HG03135 (cell line): Measurements from ENCODE around the gene ITGA11.

ENCODE experiments used
- ATAC-seq: cut with Tn5 transposase; IDR thresholded peaks from one replicate; pipeline ENCODE4 v1.9.1; 2021; ENCODE audit warnings: mild to moderate bottlenecking, moderate library complexity; ENCODE audit not compliant: unreplicated experiment

The ITGA11 gene

GRCh38 chr15:68379058-68379758 lies 52.8 kb downstream of the ITGA11 start:
- ATAC-seq = no peak

DNA sequence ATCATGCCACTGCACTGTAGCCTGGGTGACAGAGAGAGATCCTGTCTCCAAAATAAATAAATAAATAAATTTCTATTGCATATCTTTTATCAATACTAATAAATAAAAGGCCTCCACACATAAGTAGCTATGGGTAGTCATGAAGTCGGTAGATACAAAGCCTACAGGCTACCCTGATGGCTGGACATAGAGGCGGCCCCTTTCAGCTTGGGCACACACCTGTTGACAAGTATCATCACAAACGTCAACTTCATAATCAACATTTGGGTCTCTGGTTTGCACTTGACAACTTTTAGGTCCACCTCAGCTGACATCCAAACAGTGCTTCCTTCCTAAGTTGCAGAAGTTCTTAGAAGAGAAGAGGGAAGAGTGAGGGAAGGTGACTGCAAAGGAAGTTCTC lies 53.4 kb downstream of the ITGA11 start:
- ATAC-seq = no peak

GRCh38 chr15:68377766-68378165 lies 54.2 kb downstream of the ITGA11 start:
- ATAC-seq = no peak

- no peak for ATAC-seq
Observed at GRCh38 chr15:68376447-68377060, 55.4 kb downstream of the ITGA11 start.

- ATAC-seq = no peak
Observed at GRCh38 chr15:68375716-68376220, 56.2 kb downstream of the ITGA11 start.

GRCh38 chr15:68375191-68375631 lies 56.8 kb downstream of the ITGA11 start:
- ATAC-seq = no peak

DNA sequence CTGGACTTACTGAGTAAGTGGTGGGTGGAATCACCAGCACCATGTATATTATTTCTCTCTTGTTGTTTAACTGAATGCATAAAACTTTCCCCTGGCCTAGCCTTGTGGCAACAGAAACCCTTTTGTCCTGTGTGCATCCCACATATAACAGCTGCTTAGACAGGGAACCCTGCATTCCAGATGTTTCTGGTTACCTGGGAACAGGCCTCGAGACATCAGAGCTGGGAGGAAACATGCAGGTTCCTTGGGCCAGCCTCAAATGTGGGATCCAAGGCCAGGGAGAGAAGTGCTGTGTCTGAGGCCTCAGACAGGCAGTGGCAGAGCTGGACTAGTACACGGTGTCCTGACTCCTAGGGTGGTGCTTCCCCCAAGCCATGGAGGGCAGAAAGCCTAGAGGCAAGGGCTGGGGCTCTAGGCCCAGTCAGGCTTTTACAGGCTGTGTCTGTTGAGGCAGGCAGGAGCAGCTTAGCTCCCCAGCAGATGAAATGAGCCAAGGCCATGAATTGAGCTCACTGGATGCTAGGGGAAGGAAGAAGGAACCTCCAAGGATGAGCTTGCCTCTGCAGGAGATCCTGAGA lies 57.7 kb downstream of the ITGA11 start:
- no peak for ATAC-seq

DNA sequence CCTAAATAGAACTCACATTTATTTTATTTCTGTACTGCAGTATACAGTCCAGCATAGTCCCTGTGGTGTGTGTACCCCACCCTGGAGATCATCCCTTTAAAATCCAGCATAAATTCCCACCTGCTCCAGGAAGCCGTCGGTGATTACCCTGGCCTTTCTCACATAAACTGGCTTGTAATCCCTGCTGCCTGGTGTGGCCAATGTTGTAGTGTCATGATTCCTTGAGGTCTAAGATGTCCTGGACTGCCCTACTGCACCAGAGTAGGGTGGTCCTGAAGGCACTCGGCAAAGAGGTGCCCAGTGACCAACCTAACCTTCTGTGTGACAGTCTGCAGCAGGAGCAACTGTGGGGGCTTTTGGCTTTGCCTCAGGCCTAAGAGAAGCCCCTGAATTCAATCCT lies 58.9 kb downstream of the ITGA11 start:
- ATAC-seq = no peak

GRCh38 chr15:68372291-68372811 lies 59.6 kb downstream of the ITGA11 start:
- no peak for ATAC-seq

- no peak for ATAC-seq
Observed at GRCh38 chr15:68371851-68372250, 60.1 kb downstream of the ITGA11 start.

GRCh38 chr15:68371160-68371559 lies 60.8 kb downstream of the ITGA11 start:
- no peak for ATAC-seq

- ATAC-seq = no peak
Observed at GRCh38 chr15:68370768-68371151, 61.2 kb downstream of the ITGA11 start.

- ATAC-seq = no peak
Observed at GRCh38 chr15:68369931-68370767, 61.8 kb downstream of the ITGA11 start.

GRCh38 chr15:68368731-68369435 lies 63.1 kb downstream of the ITGA11 start:
- ATAC-seq = no peak

GRCh38 chr15:68367992-68368391 lies 64.0 kb downstream of the ITGA11 start:
- no peak for ATAC-seq

- ATAC-seq = no peak
Observed at GRCh38 chr15:68367226-68367625, 64.7 kb downstream of the ITGA11 start.

- ATAC-seq = no peak
Observed at GRCh38 chr15:68366314-68366713, 65.6 kb downstream of the ITGA11 start.

DNA sequence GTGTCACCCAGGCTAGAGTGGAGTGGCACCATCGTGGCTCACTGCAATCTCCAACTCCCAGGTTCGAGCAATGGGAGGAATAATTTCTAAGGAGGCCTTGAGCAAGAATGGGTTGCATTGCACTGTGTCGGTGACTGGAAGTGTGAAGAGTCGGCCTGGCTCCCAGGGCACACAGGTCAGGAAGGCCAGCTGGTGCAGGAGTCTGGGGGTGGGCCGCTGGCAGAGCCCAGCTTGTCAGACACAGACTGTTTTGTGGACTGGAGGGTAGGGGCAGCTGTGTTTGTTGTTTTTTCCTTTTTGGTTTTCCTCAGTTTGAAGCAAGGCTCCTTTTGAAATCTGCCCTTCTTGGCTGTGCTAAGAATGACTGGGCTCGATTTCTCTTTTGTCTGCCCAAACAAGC lies 66.2 kb downstream of the ITGA11 start:
- ATAC-seq = no peak

- ATAC-seq = no peak
Observed at GRCh38 chr15:68365140-68365745, 66.7 kb downstream of the ITGA11 start.

- ATAC-seq = no peak
Observed at GRCh38 chr15:68364660-68365035, 67.3 kb downstream of the ITGA11 start.
